Choroid plexus epithelial cell (primary cell): Measurements from ENCODE around the gene CREB3.

Experiments used
- DNase-seq: peaks from one replicate; pipeline ENCODE4 v3.0.0-alpha.2; 2010; ENCODE audit warnings: low read depth
- H3K4me3 ChIP-seq: 2 replicates; pipeline ENCODE4 v1.5.1; 2011; ENCODE audit warnings: low read depth, mild to moderate bottlenecking, control low read depth, low read length, moderate library complexity
- CTCF ChIP-seq: conservative IDR thresholded peaks from 2 replicates; pipeline ENCODE4 v1.5.1; 2011; ENCODE audit warnings: low read depth, mild to moderate bottlenecking, control low read depth, inconsistent platforms, low read length, moderate library complexity

Gene CREB3

GRCh38 chr9:35732185-35732799 lies at the start of gene CREB3, which contains the start of gene TLN1:
TSS of gene CREB3 (plus strand) at chr9:35732666. CDS start at chr9:35732773, 107 bp downstream.
TSS of gene TLN1 (minus strand) at chr9:35732195. CDS start at chr9:35725694, 6,501 bp downstream.
- TF ChIP-seq CTCF = no peak
- peak within 1 kb of the TSS; percentile 88 for H3K4me3 ChIP-seq
- DNase-seq = peak; percentile 99

- DNase-seq = no peak
- TF ChIP-seq CTCF = no peak
- no peak overlapping the region for H3K4me3 ChIP-seq
Observed at GRCh38 chr9:35683323-35683722, 49.1 kb upstream of the CREB3 start.

GRCh38 chr9:35684921-35685320 lies 47.5 kb upstream of the CREB3 start:
- no peak overlapping the region for H3K4me3 ChIP-seq
- no peak for TF ChIP-seq CTCF
- no peak for DNase-seq

- no peak overlapping the region for H3K4me3 ChIP-seq
- TF ChIP-seq CTCF = no peak
- no peak for DNase-seq
Observed at GRCh38 chr9:35685506-35685905, 47.0 kb upstream of the CREB3 start.

- peak; percentile 70 for DNase-seq
- peak overlapping the region; percentile 2 for H3K4me3 ChIP-seq
- no peak for TF ChIP-seq CTCF
Observed at GRCh38 chr9:35686222-35687203, 46.0 kb upstream of the CREB3 start.

GRCh38 chr9:35687306-35687705 lies 45.2 kb upstream of the CREB3 start:
- DNase-seq = no peak
- H3K4me3 ChIP-seq = peak overlapping the region; percentile 38
- no peak for TF ChIP-seq CTCF
